ENCODE data around the gene ATM.

Gene ATM

GRCh38 chr11:108218455-108218854 lies 4.4 kb upstream of the ATM start:
- CTCF ChIA-PET: no interaction called here
- TF ChIP-seq L3MBTL2 (conservative IDR thresholded peaks at IDR 0.05): no peak
- no peak for TF ChIP-seq FOXM1 (IDR thresholded peaks at IDR 0.05; ENCODE audit: borderline replicate concordance)
- no peak for TF ChIP-seq ZNF384 (IDR thresholded peaks at IDR 0.05)
- no peak for TF ChIP-seq FOXA1 (IDR thresholded peaks at IDR 0.05)
- POLR2A ChIA-PET: no interaction called here
- no peak for DNase-seq (ENCODE audit: extremely low spot score)

GRCh38 chr11:108218912-108219783 lies 3.7 kb upstream of the ATM start:
- ChIA-PET CTCF (no interaction called here), POLR2A (no interaction called here)
- no peak for DNase-seq (ENCODE audit: extremely low spot score)
- TF ChIP-seq CTBP1 (IDR thresholded peaks at IDR 0.05; ENCODE audit: borderline replicate concordance) (no peak), FOXK2 (IDR thresholded peaks at IDR 0.05) (no peak), ARNT (IDR thresholded peaks at IDR 0.05) (no peak), PKNOX1 (IDR thresholded peaks at IDR 0.05) (no peak), ELF4 (IDR thresholded peaks at IDR 0.05) (no peak)

GRCh38 chr11:108220721-108221336 lies 2.0 kb upstream of the ATM start:
- DNase-seq (ENCODE audit: extremely low spot score): no peak
- TF ChIP-seq LEF1 (IDR thresholded peaks at IDR 0.05; ENCODE audit: borderline replicate concordance) (no peak), FOXA1 (IDR thresholded peaks at IDR 0.05) (no peak), FOXK2 (IDR thresholded peaks at IDR 0.05) (no peak), SUZ12 (IDR thresholded peaks at IDR 0.05) (no peak), HDGF (IDR thresholded peaks at IDR 0.05; ENCODE audit: borderline replicate concordance) (no peak), ARNT (IDR thresholded peaks at IDR 0.05) (no peak), ELF4 (IDR thresholded peaks at IDR 0.05) (no peak), ZNF384 (IDR thresholded peaks at IDR 0.05) (no peak), TARDBP (IDR thresholded peaks at IDR 0.05) (no peak), L3MBTL2 (conservative IDR thresholded peaks at IDR 0.05) (no peak), FOXM1 (IDR thresholded peaks at IDR 0.05; ENCODE audit: borderline replicate concordance) (no peak)
- ChIA-PET POLR2A (no interaction called here), CTCF (no interaction called here)

GRCh38 chr11:108221371-108221770 lies 1.5 kb upstream of the ATM start:
- TF ChIP-seq PKNOX1 (IDR thresholded peaks at IDR 0.05) (peak; percentile 7; the same call in 1 of the 2 replicates), BHLHE40 (IDR thresholded peaks at IDR 0.05; ENCODE audit: borderline replicate concordance) (no peak)

GRCh38 chr11:108221911-108222573 lies 825 bp upstream of the ATM start:
- no peak for DNase-seq (ENCODE audit: extremely low spot score)
- ChIA-PET CTCF (no interaction called here), POLR2A (interaction anchor here (1.0 to 2.5 kb wide), 4 partner anchors 14 to 101 kb away, joined by 3 to 10 read pairs (median 3); partner anchors contain the start of gene ACAT1)
- TF ChIP-seq HDGF (IDR thresholded peaks at IDR 0.05; ENCODE audit: borderline replicate concordance): no peak
- TF ChIP-seq LEF1 (IDR thresholded peaks at IDR 0.05; ENCODE audit: borderline replicate concordance): no peak
- peak; percentile 78 for TF ChIP-seq L3MBTL2 (conservative IDR thresholded peaks at IDR 0.05)
- TF ChIP-seq TARDBP (IDR thresholded peaks at IDR 0.05): no peak
- no peak for TF ChIP-seq PKNOX1 (IDR thresholded peaks at IDR 0.05)
- TF ChIP-seq SP1 (IDR thresholded peaks at IDR 0.05): no peak
- TF ChIP-seq SUZ12 (IDR thresholded peaks at IDR 0.05): no peak
- TF ChIP-seq ELF4 (IDR thresholded peaks at IDR 0.05): peak; percentile 44; the same call in 1 of the 2 replicates

More at GRCh38 chr11:108221371-108221770, 1.5 kb upstream of the ATM start:
- ChIA-PET CTCF (no interaction called here), POLR2A (interaction anchor here (1.1 to 2.5 kb wide), 2 partner anchors 58 to 100 kb away, joined by 3 to 10 read pairs; partner anchors contain the start of gene ACAT1)
- no peak for DNase-seq (ENCODE audit: extremely low spot score)

- CTCF ChIA-PET: interaction anchor here (0.6 to 1.0 kb wide), 5 partner anchors 47 to 396 kb away, joined by 3 to 5 read pairs (median 3); partner anchors contain the start of gene CUL5
- POLR2A ChIA-PET: interaction anchor here (0.8 to 2.5 kb wide), 4 partner anchors 8 to 244 kb away, joined by 3 to 10 read pairs (median 3); partner anchors contain the start of genes ACAT1 and C11orf65
- DNase-seq (ENCODE audit: extremely low spot score): no peak
- TF ChIP-seq HDGF (IDR thresholded peaks at IDR 0.05; ENCODE audit: borderline replicate concordance): no peak
- no peak for TF ChIP-seq ZNF384 (IDR thresholded peaks at IDR 0.05)
- TF ChIP-seq NFRKB (IDR thresholded peaks at IDR 0.05): no peak
- no peak for TF ChIP-seq BHLHE40 (IDR thresholded peaks at IDR 0.05; ENCODE audit: borderline replicate concordance)
- no peak for TF ChIP-seq SP1 (IDR thresholded peaks at IDR 0.05)
- no peak for TF ChIP-seq ARNT (IDR thresholded peaks at IDR 0.05)
- no peak for TF ChIP-seq CTBP1 (IDR thresholded peaks at IDR 0.05; ENCODE audit: borderline replicate concordance)
- no peak for TF ChIP-seq PKNOX1 (IDR thresholded peaks at IDR 0.05)
- TF ChIP-seq ELF4 (IDR thresholded peaks at IDR 0.05): no peak
- no peak for TF ChIP-seq SUZ12 (IDR thresholded peaks at IDR 0.05)
- no peak for TF ChIP-seq FOXM1 (IDR thresholded peaks at IDR 0.05; ENCODE audit: borderline replicate concordance)
- no peak for TF ChIP-seq FOXA1 (IDR thresholded peaks at IDR 0.05)
- no peak for TF ChIP-seq L3MBTL2 (conservative IDR thresholded peaks at IDR 0.05)
- TF ChIP-seq FOXK2 (IDR thresholded peaks at IDR 0.05): no peak
- TF ChIP-seq TARDBP (IDR thresholded peaks at IDR 0.05): no peak
- no peak for TF ChIP-seq LEF1 (IDR thresholded peaks at IDR 0.05; ENCODE audit: borderline replicate concordance)
These were observed 682 bp downstream of the ATM start for GRCh38 chr11:108223348-108224149.

Data from HEK293T (cell line).